ENCODE results near the gene TICRR.

Gene TICRR

GRCh38 chr15:89672221-89673164 is 97.2 kb downstream of the TICRR start:
- peak; percentile 66 for DNase-seq (ENCODE audit: low spot score)

GRCh38 chr15:89673165-89673512 is 97.9 kb downstream of the TICRR start:
- DNase-seq (ENCODE audit: low spot score) = no peak

- DNase-seq (ENCODE audit: low spot score) = no peak
Observed at GRCh38 chr15:89674526-89674925, 99.3 kb downstream of the TICRR start.

GRCh38 chr15:89675606-89676005 is 100.3 kb downstream of the TICRR start:
- DNase-seq (ENCODE audit: low spot score) = no peak

GRCh38 chr15:89677381-89677780 is 102.1 kb downstream of the TICRR start:
- no peak for DNase-seq (ENCODE audit: low spot score)

Data from AG20443 (cell line).